GM23338 (cell line): ENCODE results near the gene DUSP8.

Experiments used
- CREB1 ChIP-seq: fragments of 250-450 bp; sonication (Bioruptor Pico); IDR thresholded peaks from 2 replicates; pipeline ENCODE4 v1.5.0; 2020; ENCODE audit warnings: low read depth, mild to moderate bottlenecking, moderate library complexity
- CTCF ChIP-seq, 2 experiments: fragments of 200-600 bp in 1 of 2; sonication (generic) in 1 of 2; conservative IDR thresholded peaks; 2 replicates each; pipeline versions ENCODE4 v1.5.1 to v1.6.1; 2016 to 2017; ENCODE audit warnings: antibody characterized with exemption in 2 of 2, low read depth in 2 of 2, mild to moderate bottlenecking in 2 of 2, moderate library complexity in 1 of 2
- EZH2 ChIP-seq: fragments of 200-600 bp; sonication (generic); IDR thresholded peaks from one replicate; pipeline ENCODE4 v1.8.0; 2017; ENCODE audit warnings: antibody characterized with exemption, mild to moderate bottlenecking, low read depth; ENCODE audit not compliant: unreplicated experiment
- EZH2phosphoT487 ChIP-seq: fragments of 200-600 bp; sonication (generic); IDR thresholded peaks from one replicate; pipeline ENCODE4 v1.8.1; 2018; ENCODE audit warnings: antibody characterized with exemption; ENCODE audit not compliant: unreplicated experiment
- JUNB ChIP-seq: IDR thresholded peaks from one replicate; pipeline ENCODE4 v1.6.1; 2016; ENCODE audit warnings: antibody characterized with exemption; ENCODE audit not compliant: unreplicated experiment
- NANOG ChIP-seq: IDR thresholded peaks from 2 replicates; pipeline ENCODE4 v1.6.1; 2016; ENCODE audit warnings: antibody characterized with exemption, borderline replicate concordance
- POLR2AphosphoS5 ChIP-seq: IDR thresholded peaks from 2 replicates; pipeline ENCODE4 v1.6.1; 2016; ENCODE audit warnings: antibody characterized with exemption, low read depth
- REST ChIP-seq: IDR thresholded peaks from one replicate; pipeline ENCODE4 v1.6.1; 2018; ENCODE audit warnings: antibody characterized with exemption; ENCODE audit not compliant: unreplicated experiment
- STAT1 ChIP-seq: IDR thresholded peaks from one replicate; pipeline ENCODE4 v1.6.1; 2016; ENCODE audit warnings: antibody characterized with exemption; ENCODE audit not compliant: unreplicated experiment
- ZNF114 ChIP-seq: fragments of 250-450 bp; sonication (Bioruptor Pico); IDR thresholded peaks from 2 replicates; pipeline ENCODE4 v1.5.0; 2020; ENCODE audit warnings: mild to moderate bottlenecking, moderate library complexity
- ZNF331 ChIP-seq: fragments of 250-450 bp; sonication (Bioruptor Pico); IDR thresholded peaks from 2 replicates; pipeline ENCODE4 v1.5.0; 2020; ENCODE audit warnings: low read depth, mild to moderate bottlenecking, moderate library complexity
- ZNF462 ChIP-seq: fragments of 250-450 bp; sonication (Bioruptor Pico); IDR thresholded peaks from 2 replicates; pipeline ENCODE4 v1.5.0; 2020; ENCODE audit warnings: mild to moderate bottlenecking, moderate library complexity

- TF ChIP-seq REST (no peak), CTCF (conservative IDR thresholded peaks at IDR 0.05; ENCODE audit: low read depth in 2 of 2) (peak; percentile 57 to 84), EZH2 (no peak), CREB1 (CRISPR knock-in tag) (peak; percentile 50; the same call in 1 of the 2 replicates), EZH2phosphoT487 (no peak), ZNF462 (CRISPR knock-in tag) (no peak), POLR2AphosphoS5 (peak; percentile 24; the same call in 1 of the 2 replicates), STAT1 (no peak), NANOG (no peak), ZNF114 (CRISPR knock-in tag) (no peak), ZNF331 (no peak), JUNB (no peak)
Measured at GRCh38 chr11:1546536-1547466, 25.3 kb downstream of the DUSP8 start.
